HG03159 (cell line): Measurements from ENCODE around the gene EBPL.

Source experiments
- ATAC-seq: cut with Tn5 transposase; IDR thresholded peaks from one replicate; pipeline ENCODE4 v1.9.1; 2021; ENCODE audit warnings: mild to moderate bottlenecking, moderate library complexity; ENCODE audit not compliant: unreplicated experiment

The EBPL gene

DNA sequence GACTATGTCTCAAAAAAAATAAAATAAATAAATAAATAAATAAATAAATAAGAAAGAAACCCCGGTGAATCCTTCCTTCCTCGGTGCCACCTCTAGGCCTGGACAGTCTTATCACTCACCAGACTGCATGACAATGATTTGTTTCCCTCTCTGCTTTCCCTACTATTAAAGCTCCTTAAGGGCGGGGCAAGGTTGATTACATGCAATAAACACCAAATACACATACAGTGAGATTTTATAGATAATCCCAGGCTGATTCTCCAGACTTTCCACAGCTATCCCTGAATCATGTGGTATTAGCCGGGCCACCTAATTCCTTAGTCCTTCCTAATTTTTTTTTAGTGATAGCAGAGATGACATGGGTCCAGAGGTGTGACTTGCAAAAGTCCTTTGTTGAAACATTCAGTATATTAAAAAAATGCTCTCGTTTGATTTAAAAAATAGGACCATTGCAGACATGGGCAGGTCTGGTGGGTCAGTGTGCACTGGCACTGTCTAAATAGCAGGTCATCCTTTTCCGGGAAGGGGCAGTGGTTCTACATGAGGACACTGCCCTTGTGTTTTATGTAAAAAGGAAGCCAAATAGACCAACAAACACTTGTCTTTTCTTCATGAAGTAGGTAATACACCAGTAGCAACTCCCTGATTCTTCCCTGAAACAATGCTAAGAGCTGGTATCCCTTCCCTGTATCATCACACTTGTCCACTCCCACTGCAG lies 14.5 kb downstream of the EBPL start:
- no peak for ATAC-seq

DNA sequence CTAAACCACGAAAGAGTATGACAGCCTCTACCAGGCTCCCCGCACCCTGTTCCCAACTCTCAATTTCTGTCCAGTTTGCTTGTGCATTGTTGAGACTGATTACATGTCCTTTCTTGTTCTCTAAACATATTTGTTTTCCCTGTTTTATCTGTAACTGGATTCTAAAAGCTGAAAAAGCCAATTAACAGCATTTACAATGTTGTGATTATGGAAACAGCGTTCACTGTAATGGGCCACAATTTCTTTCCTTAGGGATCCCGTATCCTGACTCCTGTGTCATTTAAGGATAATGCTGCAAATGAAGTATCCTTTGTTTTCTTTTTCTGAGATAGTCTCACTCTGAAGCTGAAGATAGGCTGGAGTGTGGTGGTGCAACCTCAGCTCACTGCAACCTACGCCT lies 20.5 kb downstream of the EBPL start:
- ATAC-seq = no peak

DNA sequence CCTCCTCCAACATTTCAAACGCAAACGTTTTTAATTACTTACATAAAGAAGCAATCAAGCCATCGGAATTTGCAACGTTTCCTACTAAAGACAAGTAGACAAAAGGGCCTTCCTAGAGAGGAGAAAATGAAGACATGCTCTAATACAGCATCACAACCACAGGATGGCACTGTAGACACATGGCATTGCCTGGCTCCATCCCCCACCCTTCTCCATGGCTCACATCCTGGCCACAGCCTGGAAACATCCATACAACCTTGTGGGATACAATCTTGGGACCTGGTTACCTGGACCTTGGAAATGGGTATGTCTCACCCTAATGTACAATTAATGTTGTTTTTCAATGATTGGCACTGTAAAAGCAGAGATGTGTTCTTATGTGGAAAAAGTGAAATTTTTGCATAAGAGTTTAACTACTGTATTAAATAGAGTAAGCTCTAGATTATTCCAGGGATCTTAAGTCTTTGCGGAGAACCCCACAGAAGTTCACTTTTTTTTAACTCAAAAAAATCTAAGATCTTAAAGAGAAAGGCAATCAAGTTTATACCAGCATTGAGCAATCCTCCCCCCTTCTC lies 21.5 kb downstream of the EBPL start:
- ATAC-seq = no peak

DNA sequence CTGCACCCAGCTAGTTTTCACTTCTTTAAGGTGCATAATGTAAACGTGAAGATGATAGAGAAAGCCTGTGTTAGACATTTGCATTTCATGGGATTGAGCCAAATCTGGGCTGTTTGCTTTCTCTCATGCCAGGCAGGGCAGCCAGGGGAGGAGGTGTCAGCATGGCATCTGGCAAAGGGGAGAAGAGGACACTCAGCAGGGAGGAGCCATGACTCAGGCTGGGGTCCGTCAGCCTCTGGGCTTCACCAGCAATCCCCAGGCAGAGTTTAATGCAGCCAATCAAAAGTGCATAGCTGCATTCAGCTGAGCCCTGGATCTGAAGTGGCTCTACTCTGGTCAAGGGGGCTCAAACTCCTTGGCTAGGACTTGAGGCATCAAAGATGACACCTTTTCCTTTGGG lies 23.5 kb downstream of the EBPL start:
- ATAC-seq = no peak

DNA sequence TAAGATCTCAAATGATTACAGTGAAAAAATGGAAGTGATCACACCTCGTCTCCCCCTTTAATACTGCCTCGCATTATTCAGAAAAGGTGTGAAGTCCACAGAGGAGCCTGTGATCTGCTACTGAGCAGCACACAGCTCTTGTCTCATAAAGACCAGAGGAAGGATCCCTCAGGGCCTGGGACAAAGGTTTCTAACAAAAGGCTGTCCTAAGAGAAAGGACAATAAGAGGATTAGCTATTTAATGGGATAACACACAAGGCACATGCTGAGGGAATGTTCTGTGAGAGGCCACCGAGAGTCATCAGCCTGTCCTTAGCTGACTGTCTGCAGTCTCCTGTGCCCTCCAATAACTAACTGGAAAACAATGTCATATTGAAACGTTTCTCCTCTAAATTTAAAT lies 26.7 kb downstream of the EBPL start:
- ATAC-seq = no peak

DNA sequence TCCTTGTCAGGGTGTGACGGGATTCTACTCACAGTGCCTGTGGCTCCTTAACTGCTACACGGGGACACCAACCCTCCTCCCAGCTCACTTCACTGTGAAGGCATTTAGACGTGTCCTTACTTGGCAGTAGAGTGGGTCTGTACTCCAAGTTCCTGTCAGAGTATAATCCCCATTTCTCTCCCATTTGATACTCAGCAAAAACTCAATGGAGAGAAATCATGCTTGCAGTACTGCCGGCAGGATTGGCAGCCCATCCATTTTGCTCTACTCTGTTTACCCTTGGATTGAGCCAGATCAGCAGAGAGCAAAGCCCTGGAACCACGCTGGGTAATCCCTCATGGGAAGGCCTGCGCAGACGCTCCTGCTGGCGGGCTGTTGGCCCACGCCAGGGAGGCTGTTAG lies 34.0 kb downstream of the EBPL start:
- no peak for ATAC-seq

DNA sequence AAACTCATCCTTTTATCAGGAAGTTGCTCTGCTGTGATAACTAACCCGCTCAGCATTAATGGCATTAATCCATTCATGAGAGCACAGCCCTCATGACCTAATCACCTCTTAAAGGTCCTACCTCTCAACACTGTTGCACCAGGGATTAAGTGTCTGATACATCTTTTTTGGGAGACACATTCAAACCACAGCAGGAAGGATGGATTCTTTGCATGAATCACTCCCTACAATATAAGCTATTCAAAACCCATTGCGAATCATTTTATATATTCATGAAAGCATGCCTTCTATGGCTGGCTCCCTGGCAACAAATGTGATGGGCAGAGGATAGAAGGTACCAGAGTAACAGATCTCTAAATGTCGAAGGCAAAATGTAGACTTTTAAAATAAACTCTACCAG lies 35.4 kb downstream of the EBPL start:
- ATAC-seq = no peak

DNA sequence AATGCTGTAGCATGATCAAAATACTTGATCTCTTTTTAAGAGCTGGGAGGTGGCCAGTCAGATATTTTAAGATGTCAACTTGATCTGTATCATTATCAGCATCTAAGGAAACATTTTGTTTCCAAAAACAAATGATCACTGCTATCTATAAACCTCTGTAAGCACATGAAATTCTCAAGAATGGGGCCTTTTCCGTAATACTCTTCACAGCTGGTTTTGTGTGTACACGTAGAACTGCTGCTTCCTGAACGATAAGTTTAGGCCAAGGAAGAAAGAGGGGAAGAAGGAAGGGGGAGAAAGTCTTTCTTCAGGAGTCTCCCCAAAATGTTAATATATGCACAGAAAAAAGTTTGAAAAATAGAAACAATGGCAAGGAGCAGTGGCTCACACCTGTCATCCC lies 37.3 kb downstream of the EBPL start:
- no peak for ATAC-seq

DNA sequence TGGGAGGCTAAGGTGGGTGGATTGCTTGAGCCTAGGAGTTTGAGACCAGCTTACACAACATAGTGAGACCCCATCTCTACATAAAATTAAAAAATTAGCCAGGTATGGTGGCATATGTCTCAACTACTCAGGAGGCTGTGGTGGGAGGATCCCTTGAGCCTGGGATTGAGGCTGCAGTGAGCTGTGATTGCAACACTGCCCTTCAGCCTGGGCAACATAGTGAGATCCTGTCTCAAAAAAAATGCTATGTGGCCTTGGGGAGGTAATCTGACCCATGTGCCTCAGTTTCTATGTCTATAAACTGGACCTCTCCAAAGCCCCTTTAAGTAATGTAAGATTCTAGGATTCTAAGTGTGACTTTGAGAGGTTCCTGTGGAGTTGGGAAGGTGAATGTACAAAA lies 37.8 kb downstream of the EBPL start:
- no peak for ATAC-seq

DNA sequence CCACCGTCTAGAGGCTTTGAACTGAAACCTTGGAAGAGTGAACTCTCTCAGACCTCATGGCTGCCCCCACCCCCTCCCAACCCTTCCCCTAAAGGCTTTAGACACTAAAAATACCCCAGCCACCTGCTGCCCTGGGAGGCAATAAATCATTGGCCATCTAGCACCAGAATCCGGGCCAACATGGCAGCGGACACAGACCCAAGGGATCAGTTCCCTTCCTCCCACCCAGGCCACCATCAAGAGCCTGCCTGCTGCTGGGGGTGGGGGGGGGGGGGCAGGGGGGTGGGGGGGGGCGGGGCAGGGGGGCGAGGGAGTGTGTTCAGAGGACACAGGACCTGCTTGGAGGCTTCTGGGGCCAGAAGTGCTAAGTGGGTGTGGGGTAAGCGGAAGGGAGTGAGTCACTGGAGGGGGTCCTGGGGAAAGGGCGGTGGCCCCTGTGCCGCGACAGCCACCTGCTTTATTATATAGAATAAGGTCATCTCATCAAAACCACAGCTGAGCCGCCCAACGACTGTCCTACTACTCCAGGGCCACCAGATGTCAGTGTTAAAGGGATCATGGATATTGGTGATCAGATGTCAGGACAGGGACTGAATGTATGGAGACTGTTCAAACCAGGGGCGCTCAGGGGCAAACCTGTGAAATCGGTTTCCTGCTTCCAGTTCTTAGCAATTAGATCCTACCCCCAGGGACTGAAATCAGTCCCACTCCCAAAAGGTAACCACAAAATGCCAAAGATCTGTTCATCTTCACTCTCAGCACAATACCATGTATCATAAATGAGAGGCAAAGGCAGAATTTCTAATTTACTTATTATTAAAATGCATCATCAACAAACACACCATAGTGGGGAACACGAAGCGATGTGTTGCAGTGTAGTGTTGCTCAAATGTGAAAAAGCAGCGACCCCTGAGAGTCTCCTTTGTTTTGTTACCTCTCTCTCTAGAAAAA lies 38.7 kb downstream of the EBPL start:
- no peak for ATAC-seq

DNA sequence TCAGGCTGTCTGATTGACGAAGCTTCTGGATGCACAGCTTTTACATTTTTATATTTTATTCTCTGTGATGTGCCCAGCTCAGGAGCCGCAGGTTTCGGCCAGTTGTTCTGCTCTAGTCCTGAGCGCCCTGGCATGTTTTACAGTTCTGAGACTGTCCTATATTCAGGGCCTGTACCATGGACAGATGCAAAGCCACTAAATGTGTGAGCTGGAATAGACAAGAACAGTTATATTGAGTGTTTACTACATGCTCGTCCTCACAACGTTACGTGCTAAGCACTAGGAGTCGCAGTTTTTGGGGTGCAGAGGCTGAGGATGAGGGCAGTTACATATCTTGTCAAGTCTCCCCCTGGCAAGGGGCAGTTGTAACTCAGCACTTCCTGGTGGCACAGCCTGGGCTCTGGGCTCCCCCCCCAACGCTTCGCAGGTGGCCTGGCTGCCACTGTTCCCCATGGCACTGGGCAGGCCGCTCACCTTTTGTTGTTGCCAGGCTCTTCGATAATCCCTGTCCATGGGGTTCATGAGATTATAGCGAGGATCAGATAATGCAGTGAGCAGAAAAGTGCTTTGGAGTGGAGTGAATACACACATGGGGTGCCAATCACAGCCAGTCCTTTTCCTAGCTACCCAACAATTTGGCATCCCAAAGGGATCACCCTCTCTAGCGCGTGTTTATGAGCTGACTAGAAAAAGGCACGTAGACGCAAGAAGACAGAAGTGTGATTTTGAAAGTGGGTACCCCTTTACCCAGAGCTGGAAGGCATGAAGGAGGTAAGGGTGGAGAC lies 39.5 kb downstream of the EBPL start:
- ATAC-seq = no peak

DNA sequence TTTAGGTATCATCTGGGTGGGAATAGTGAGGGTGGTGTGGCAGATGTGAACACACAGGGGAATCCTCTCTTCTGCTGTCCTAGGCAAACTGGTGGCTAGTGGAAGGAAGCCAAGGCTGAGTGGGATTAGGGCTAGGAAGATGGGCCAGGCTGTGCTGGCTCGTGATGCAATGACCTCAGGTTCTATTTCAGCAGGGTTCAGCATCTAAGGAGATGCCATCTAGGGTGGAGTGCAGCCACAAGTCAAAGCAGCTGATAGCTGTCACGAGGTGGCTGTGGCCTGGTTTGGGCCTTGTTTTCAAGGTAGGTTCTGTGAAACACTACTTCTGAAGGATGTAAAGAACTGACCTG lies 41.3 kb downstream of the EBPL start:
- no peak for ATAC-seq

DNA sequence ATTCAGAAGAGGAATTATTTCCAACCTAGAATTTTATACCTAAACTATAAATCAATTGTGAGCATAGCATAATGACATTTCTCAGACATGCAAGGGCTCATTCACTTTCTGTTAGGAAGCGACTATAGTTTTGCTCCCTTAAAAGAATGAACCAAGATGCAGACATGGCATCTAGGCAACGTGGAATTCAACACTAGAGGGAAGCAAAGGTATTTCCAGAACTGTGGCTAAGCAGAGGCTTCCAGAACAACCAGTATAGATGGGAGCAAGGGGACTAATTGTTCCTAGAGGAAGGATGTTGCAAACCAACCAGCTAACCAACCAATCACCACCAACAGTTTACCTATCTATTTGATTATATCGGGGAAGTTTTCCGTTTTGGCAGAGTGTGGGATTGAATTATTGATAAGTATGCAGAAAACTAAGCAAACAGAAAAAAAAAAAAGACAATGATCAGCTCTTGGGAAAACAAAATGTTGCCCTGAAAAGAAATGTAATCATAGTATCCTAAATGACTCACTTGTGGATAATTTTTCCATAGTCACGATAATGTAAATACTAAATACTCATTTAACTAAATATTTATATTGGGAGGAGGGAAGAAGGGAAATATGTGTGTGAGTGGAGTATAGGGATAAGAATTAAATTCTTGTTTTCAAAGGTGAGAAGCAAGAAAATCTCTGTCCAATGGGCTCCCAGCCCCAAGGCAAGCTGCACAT lies 41.9 kb downstream of the EBPL start:
- ATAC-seq = no peak

DNA sequence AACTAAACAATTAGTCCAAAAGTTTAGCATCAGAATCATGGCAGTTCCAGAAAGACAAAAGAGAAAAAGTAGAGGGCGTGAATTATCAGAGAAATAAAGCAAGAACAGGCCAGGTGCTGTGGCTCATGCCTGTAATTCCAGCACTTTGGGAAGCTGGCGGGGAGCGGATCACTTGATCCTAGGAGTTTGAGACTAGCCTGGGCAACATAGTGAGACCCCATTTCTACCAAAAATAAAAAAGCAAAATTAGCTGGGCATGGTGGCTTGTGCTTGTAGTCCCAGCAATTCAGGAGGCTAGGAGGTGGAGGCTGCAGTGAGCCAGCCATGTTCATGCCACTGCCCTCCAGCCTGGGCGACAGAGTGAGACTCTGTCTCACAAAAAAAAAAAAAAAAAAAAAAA lies 44.6 kb downstream of the EBPL start:
- ATAC-seq = no peak

DNA sequence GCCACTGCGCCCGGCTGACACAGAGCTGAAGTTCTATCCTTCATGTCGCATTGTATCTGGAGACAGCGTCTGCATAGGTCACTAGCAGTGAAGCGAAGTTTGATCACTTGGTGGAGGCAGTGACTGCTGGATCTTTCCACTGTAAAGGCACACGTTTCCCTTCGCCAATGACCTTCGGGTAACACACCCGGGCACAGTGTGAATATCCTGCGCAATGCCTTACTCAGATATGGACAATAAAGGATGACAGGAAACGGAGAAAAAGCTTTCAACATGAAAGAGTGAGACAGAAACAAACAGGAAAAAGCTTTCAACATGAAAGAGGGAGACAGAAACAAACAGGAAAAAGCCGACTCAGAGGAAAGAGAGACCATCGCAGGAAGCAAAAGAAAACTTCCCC lies 45.8 kb downstream of the EBPL start:
- no peak for ATAC-seq

DNA sequence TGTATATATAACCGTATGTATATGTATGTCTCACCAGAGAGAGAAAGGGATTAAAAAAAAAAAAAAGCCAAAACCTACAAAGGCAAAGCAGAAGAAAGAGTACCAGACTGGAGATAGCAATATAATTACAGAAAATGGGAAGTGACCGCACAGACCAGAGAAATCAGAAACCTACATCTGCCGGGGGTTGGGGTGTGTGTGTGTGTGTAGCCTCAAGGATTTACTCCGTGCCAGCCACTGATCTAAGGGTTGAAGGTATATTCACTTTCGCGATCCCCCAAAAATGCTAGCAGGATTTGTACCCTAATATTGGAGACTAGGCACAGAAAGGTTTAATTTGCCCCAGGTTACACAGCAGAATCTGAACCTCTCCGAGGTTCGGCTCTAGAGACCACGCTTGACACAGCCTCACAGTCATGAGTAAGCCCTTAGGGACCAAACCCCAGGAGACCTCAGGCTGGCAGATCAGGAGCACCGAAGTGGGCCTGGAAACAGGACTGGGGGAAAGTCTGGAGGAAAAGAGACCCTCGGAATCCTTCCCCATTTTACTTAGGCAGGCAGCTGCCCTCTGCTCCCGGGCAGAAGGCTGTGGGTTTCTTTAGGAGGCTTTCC lies 48.1 kb downstream of the EBPL start:
- no peak for ATAC-seq

DNA sequence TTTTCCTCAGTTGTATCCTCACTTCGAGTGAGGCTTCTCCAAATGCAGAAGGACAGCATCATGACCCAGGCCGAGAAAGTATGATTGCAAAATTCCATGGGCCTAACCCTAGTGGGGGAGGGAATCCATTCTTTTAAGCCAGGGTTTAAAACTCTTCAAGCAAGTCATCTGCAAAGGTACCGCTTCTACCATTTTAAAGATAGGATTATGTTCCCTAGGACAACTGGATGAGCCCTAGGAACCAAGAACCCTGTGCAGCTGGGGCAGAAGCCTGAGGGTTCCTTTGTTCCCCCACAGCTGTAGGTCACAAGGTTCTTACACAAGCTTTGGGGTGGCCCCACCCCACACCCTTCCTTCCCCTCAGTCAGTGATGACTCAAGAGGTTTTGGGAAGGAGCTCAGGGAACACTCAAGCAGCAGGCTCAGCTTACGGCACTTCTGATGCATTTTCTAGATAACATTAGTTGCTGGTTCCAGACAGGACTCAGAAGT lies 49.4 kb downstream of the EBPL start:
- no peak for ATAC-seq

DNA sequence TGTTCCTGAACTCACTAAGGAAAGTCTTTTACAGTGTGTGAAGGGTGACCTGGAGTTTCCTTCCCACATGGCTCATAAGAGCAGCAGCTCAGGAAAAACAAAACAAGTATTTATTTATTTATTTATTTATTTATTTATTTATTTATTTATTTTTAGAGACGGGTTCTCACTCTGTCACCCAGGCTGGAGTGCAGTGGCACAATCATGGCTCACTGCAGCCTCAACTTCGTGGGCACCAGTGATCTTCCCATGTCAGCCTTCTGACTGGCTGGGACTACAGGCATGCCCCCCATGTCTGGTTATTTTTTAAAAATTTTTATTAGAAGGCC lies 52.6 kb downstream of the EBPL start:
- ATAC-seq = no peak

DNA sequence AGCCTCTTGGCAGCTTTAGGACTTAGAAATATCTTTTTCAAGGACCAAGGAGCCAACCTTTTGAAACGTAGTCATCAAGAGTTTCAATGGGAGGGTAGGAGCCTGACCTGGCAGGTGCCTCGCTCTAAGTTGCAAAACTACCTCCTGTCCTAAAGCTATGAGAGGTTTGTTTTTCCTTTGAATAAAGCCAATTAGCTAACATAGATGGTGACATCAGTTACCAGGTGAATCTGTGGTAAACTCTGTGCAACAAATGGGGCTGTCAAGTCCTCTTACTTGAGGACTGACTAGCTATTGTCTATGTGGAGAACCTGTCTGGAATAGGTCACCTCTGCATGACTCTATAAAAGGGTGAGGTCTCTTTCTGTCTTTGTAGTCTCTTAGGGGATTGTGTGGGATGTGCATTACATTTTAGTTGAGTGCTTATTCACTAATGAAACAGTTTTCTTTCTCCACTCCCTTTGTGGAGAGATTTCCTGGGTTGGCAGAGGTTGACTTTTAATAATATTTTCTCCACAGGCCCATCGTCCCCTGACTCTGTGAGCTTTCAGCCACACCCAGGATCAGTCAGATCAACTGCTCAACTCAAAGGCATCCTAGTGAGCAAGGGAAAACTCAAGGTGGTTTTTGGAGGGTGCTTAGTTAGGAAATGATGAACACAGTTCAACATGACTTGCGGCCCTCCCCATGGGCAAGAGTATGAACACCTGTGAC lies 53.1 kb downstream of the EBPL start:
- ATAC-seq = no peak

DNA sequence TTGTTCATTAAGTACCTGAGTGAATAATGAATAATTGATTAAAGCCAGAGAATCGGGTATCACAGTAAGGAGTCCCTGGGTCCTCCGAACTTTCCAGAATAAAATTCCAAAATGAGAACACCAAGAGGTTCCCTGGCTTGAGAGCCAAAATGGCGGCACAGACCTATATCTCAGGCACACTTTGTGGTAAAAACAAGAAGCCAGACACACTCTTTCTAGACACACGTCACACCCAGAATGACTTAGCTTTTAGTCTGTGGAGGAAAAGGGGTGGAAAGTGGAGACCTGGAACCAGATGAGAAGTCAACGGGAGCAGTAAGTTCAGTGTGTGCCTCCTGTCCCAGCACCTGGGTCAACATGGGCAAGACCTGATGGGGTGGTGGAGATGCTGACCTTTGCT lies 54.6 kb downstream of the EBPL start:
- ATAC-seq = no peak
